Hematopoietic multipotent progenitor cell treated with erythropoietin and hydrocortisone succinate and interleukin-3 and kit ligand, for 15 days (in vitro differentiated cells): ENCODE measurements around the gene RAB44.
"Not testable (repeated sequence)": the region's sequence is repeated elsewhere in the genome, so short reads cannot be mapped to it uniquely, and the experiment has no call there.

ENCODE experiments used
- DNase-seq: peaks from one replicate; pipeline ENCODE4 v3.0.0-alpha.2; 2015; ENCODE audit warnings: low spot score

Gene RAB44

DNA sequence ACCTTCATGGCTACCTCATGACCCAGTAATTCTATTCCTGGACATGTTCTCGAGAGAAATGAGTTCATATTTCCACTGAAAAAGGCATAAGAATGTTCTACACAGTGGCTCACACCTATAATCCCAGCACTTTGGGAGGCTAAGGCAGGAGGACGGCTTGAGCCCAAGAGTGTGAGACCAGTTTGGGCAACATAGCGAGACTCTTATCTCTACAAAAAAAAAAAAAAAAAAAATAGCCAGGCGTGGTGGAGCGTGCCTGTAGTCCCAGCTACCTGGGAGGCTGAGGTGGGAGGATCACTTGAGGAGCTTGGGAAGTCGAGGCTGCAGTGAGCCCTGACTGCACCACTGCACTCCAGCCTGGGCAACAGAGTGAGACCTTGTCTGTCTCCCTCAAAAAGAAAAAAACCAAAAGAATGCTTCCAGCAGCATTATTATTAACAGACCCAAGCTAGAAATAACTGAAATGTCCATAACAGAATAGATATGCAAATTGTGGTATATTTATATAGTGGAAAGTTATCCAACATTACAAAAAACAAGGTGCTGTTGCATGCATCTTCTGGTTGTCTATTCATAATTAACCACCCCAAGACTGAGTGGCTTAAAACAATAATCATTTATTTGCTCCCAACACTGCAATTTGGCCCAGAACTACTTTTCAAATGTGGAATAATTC lies 9.4 kb upstream of the RAB44 start:
- no peak for DNase-seq

DNA sequence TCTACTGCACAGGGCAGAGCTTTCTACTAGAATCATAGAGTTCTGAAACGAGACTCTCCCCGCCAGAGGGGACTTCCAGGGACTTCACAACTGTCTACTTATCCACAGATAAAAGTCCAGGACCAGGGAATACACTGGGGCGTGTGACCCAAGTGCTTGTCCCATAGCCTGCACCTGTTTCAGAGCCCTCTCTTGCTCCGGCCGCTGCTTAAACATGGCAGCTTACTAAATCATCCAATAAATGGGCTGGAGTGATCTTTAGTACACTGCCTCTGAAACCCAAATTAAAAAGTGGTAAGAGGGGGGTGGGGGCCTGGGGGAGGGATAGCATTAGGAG lies 8.9 kb upstream of the RAB44 start:
- no peak for DNase-seq

DNA sequence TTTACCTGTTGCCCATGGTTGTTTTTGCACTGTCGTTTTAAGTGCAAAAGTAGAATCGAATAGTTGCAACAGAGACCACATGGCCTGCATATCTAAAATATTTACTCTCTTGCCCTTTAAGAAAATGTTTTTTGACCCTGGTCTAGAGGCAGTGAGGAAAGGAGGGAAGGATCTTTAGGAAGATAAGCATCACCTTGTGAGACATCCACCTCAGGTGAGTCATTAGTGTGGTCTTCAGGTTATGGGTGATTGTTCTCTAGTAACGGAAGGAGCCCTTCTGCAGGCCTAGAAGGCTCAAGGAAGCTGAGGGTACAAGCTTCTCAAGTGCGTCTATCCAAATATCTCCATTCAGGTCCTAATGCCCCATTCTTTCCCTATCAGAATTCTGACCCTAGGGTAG lies 6.6 kb upstream of the RAB44 start:
- no peak for DNase-seq

DNA sequence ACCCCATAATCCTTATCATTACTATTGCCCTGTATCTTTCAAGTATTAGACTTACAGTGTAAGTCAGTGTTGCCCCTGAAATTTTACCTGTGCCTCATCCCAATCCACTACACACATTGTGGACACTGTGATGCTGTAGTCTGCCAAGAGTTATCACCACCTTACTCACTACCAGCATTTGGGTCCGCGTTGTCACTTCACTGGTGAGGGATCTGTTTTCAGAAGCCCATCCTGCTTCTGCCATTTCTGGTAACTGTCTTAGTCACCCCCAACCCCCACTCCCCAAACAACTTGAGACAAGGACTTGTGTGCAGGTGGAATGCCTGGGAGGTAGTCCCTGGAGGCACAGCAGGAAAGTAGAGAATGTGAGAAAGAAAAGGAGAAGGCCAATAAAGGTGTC lies 6.0 kb upstream of the RAB44 start:
- DNase-seq, result no peak

DNA sequence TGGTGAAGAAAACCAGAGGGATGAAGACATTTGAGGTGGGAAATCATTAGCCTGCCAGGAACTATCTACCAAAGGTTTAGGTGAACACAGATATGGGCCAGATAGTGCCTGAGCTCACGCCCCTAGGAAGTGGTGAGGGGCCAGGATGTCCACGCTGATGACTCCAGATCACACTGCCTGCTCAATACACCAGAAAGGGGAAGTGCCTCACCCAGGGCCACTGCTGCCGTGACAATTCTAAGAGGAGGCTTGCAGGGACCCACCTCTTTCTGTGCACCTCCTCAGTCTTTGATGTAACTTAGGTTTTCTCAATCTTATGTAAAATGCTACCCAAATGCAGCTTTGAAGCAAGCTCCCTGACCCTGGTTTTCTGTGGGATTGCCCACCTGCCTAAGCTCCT lies 5.4 kb upstream of the RAB44 start:
- no peak for DNase-seq

DNA sequence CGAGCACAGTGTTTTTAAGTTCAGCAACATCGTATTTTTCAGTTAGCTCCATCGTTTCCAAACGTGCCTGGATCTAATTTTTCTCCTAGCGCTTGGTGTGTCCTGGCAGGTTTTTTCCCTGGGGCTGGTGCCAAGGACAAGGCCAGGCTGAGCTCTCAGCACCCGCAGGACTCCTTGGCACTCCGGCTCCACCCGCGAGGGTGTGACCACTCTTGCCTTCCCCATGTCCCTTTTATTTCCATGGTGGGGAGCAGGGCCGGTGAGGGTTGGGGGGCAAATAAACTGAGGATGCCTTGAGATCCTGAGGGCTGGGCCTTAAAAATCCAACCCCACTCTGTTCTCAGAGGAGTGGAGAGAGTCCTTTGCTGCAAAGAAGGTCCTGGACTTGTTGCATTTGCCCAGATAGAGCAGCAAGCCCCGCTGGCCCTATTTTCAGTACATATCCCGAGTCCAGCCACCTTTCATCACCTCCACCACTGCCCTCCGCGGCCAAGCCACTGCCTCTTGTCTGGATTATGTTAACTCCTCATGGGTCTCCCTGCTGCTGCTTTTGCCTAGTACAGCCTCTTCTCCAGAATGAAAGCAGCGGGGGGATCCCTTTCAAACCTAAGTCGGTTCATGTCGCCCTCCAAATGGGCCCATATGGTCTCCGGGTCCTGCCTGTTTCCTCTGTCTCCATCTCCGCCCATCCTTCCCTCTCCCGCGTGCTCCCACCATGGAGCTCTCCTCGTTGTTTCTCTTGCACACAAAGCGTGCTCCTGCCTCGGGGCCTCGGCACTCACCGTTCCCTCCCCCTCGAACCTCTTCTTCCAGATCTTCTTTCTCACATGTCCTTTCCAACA lies 4.5 kb upstream of the RAB44 start:
- no peak for DNase-seq

DNA sequence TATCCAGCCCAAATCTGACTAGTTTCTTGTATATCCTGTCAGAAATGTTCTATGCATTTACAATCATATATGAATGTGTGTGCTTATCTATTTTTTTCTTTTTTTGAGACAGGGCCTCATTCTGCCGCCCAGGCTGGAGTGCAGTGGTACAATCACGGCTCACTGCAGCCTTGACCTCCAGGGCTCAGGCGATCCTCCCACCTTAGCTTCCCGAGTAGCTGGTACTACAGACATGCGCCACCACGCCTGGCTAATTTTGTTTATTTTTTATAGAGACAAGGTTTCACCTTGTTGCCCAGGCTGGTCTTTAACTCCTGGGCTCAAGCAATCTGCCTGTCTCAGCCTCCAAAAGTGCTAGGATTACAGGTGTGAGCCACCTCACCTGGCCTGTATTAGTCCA lies 3.0 kb upstream of the RAB44 start:
- no peak for DNase-seq

DNA sequence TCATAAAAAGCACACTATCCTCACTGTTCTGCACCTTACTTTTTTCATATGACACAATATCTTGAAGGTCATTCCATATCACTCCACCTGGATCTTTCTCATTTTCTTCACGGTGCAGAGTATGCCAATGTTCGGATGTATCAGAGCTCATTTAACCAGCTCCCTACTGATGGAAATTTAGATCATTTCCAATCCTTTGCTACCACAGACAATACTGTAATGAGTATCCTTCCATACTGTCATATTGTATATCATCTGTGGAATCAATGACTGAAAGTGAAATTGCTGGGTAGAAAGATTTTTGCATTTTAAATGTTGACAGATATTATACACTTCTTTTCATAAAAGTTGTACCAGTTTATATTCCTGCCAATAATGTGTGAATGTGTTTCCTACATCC lies 2.2 kb upstream of the RAB44 start:
- no peak for DNase-seq

DNA sequence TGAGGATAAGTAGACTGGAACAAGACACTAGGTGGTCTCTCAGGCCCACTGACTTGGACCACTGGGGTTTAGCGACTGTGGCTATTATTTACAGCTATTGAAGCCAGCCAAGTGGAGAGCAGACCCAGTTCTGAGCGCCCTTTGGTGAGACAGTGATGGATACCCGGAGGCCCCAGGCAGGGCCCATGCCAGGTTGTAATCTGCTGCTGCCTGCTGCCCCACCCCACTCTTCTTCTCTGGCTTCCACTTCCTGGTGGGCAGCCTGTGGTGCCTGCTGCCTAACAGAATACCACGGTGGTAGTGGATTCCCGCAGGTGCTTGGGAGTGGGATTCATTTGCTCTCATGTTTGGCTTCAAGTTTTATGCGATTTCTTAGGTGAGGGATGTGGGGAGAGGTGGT lies 570 bp downstream of the RAB44 start:
- DNase-seq, result no peak

DNA sequence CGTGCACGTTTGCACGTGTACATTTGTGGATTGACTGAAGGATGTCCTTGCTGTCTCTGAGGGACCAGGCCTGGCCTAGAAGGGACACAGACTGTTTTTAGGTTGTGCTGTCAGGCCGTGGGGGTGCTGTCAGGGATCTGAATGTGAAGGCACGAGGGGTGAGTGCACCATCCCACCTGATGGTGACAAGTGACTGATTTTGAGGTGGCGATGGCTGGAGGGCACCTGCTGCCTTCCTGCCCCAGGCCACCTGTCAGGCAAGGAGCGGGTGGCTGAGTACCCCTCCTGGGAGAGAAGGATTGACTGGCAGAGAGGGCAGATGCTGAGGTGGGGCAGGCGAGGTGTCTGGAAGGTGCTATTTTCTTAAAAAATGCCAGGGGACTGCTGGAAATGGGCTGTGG lies 1.2 kb downstream of the RAB44 start:
- DNase-seq, result no peak

DNA sequence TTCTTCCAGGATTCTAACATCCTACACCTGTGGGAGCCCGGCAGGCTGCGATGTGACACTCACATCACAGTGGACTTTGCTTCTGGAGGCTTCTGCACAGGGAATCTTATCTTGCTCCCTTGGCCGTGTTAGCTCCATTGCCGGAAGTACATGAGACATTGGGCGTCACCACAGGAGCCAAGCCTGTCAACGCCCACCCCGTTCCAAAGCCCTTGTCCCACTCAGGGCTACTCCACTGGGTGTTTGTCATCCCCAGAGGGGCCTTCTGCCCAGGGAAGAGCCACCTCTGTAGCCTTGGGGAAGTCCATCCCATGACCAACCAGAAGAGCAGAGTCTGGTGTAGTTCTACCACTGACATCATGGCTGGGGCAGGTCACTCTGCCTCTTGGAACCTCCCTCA lies 1.7 kb downstream of the RAB44 start:
- no peak for DNase-seq

DNA sequence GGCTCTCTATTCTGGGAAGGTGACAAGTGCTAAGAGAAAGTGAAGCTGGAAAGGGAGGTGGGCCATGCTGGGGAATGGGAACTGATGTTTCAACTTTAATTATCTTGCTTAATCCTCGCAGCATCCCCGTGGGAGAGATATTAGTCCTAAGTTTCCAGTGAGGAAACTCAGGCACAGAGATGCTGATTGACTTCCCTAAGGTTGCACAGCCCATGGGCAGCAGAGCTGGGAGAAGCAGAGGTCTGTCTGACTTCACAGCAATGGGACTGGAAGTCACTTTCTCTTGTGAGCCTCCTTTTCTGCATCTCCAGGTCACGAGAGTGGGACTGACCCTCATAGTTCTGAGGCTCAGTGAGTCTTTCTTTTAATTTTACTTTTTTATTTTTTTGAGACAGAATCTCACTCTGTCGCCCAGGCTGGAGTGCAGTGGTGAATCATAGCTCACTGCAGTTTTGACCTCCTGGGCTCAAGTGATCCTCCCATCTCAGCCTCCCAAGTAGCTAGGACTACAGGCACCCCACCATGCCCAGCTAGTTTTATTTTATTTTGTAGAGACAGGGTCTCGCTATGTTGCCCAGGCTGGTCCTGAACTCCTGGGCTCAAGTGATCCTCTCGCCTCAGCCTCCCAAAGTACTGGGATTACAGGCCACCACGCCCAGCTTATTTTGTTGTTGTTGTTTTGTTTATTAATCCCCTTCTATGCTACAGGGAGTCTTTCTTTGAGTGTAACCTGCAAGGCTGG lies 2.6 kb downstream of the RAB44 start:
- no peak for DNase-seq

DNA sequence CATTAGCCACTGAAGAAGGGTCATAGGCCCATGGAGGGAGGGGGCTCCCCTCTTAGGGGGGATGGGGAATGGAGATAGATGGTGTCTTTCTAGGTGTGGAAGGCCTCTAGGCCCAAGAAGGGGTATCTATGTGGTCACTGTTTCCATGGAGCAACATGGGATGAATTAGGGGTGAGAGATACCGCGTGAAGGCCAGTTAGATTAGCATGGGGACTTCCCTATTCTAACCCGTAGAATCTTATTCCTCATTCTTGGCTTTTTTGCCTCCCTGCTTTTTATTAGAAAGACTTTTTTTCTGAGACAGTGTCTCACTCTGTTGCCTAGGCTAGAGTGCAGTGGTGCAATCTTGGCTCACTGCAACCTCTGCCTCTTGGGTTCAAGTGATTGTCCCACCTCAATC lies 3.2 kb downstream of the RAB44 start:
- DNase-seq, result no peak

DNA sequence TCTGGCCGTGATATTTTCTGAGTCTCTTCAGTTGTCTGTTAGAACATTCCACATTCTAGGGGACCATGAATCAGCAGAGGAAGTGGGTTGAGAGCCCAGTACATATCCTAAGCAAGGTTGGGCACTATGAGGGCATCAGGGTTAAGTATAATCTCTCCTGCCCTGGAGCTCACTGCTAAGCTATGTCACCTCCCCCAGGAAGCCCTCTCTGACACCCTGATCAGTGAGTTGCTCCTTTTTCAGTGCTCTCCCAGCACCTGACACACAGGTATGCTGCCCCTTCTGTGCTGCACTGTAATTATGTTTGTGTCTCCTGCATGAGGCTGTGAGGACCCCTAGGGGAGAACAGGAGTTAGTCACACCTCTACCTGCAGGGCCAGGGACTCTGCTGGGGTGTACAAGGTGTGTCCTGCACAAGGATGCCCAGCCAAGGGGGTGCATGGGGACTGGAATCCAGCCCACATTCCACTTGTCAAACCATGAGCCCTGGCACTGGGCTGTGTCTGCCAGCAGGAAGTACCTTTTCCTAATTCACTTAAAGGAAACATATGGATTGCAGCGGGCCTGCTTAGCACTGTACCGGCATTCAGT lies 3.9 kb downstream of the RAB44 start:
- DNase-seq, result no peak

DNA sequence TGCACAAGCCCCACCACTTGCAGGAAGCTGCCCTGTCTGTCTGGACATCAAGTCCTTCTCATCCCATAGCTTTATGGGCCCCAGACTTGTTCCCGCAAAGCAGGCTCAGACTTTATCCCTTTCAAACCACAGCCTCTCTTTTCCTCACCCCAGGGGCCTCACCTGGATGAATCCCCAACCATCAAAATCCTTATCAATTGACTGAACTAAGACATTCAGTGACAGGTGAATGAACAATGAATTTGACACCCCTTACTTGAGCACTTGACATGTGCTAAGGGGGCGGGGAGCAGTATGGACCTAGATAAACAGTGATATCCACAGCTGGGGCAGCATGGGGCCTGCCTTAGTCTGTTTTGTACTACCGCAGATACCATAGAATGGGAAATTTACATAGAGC lies 5.0 kb downstream of the RAB44 start:
- no peak for DNase-seq

DNA sequence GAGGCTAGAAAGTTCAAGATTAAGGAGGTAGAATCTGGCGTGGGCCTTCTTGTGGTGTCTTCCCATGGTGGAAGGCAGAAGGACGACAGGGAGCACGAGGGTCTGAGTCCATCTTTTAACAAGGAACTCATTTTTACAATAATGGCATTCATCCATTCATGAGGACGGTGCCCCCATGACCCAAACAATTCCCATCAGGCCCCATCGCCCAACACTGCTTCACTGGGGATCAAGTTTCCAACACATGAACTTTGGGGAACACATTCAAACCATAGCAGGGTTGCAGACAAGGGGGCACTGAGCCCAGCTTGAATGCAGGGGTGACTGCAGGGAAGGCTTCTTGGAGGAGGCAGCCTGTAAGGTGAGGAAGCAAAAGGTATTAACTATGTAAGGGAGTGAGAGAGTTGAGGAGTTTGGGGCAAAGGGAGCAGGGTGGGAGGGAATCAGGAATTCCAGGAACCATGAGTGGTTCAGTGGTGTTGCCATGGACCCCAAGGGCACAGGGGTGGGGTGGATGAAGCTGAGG lies 5.5 kb downstream of the RAB44 start:
- no peak for DNase-seq

DNA sequence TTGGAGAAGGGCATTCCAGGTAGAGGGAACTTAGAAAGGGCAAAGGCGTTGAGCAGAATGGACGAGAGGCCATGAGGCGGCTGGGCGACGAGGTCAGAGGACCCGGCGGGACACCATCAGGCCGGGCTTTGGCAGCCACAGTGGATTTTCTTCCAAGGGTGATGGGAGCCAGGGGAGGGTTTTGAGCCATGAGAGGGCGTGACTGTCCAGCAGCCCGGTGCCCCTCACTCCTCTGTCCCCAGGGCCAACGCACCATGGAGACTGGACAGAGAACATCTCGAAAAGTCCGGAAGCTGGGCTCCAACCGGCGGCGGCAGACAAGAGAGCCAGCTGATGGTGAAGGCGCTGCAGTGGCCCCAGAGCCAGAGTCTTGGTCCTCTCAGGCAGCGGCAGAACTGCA lies 6.4 kb downstream of the RAB44 start:
- no peak for DNase-seq

DNA sequence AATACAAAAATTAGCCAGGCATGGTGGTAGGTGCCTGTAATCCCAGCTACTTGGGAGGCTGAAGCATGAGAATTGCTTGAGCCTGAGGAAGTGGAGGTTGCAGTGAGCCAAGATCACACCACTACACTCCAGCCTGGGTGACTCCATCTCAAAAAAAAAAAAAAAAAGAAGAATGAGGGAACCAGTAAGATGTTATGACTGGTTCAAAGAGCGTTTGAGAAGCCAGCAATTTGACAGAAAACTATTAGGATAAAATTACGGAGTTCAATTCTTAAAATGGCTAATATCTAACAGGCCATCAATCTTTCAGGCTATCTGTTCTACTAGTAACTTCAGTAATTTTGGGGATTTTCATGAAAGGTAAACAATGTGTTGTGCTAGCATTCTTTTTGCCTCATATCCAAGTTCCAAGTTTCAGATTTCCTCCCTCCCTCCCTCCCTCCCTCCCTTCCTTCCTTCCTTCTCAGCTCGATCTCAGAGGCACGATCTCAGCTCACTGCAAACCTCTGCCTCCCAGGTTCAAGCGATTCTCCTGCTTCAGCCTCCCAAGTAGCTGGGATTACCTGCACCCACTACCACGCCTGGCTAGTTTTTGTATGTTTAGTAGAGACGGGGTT lies 7.4 kb downstream of the RAB44 start:
- not testable (repeated sequence) for DNase-seq

DNA sequence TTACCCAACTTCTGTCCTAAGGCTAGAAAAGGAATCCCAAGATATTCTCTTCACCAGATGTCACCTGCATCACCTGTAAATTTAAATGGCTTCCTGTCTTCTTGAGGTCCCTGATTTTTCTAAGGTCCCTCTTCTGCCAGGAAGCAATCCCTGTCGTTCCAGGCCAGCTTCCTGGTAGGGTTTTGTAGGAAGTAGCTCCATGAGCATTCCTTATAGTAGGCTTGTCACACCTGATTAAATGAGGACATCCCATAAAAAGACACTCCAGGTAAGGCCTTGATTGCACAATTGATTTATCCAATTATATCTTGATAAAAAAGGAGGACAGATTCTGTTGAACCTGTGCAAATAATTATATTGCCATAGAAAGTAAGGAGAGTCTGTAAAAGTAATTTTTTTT lies 8.7 kb downstream of the RAB44 start:
- no peak for DNase-seq

DNA sequence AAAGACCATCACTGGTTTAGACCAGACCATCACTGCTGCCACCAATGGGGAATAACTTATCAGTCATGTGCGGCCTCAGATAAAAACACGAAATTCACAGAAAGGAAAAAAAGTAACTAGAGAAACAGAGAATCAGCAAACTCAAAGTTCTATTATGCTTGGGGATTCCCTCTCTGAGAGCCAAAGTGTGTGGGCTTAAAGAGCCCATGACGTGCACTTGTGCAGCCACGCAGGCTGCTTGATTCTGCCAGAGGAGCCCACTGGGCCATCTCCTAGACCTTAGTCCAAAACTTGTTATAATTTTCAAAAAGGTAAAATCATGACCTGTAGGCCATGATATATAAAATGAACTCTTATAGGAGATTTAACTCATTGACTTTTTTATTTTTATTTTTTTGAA lies 15.2 kb downstream of the RAB44 start:
- DNase-seq, result no peak

DNA sequence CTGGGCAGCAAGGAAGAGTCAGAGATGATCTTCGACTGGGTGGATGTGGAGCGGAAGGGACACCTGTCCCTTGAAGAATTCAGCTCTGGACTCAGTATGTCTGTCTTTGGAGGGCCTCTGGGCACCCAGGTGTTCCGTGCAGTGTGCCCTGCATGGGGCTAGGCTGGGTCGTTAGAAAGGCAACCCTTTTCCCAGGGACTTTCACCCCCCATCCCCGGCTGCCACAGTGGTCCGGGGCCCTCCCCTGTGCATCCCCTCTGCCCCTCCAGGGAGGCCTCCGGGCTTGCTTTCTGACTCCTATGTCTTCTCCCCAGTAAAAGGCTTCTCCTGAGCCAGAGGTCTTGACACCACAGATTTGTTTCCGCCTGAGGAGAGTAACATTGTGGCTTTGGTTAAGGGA lies 16.2 kb downstream of the RAB44 start:
- no peak for DNase-seq

DNA sequence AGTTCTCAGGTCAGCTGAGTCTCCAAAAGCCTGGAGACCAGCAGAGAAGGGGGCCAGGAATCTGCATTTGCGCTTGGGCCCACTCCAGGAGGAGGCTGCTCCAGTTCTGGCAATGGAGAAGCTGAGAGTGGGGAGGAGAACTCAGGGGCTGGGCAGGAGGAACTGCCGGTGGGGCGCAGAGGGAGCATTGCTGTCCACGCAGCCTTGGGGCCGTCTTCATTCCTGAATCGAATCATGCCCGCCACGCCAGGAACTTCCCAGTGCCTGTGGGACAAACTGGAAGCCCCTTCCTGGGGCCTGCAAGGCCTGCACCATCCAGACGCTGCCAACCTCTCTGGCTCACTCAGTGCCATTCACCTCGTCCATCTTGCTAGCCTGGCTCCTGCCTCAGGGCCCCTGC lies 16.9 kb downstream of the RAB44 start:
- no peak for DNase-seq
